ELF-1 (cell line): ENCODE data around the gene DNAAF3.
A peak's percentile ranks its signal among the peaks of the same experiment; 100 is the strongest.

Source experiments
- DNase-seq: peaks from one replicate; pipeline ENCODE4 v3.0.0-alpha.2; 2016; ENCODE audit warnings: low read depth, low spot score

The DNAAF3 gene

GRCh38 chr19:55116859-55117662 is 49.4 kb downstream of the DNAAF3 start, which contains the start of gene PPP1R12C:
Gene PPP1R12C (minus strand): TSS chr19:55117637. CDS start chr19:55117543, 94 bp downstream.
- no peak for DNase-seq

- peak; percentile 54 for DNase-seq
Measured at GRCh38 chr19:55116232-55116858, 50.1 kb downstream of the DNAAF3 start.

- DNase-seq: no peak
Measured at GRCh38 chr19:55115446-55116065, 50.9 kb downstream of the DNAAF3 start.

GRCh38 chr19:55114566-55115145 is 51.8 kb downstream of the DNAAF3 start:
- no peak for DNase-seq

GRCh38 chr19:55113570-55114039 is 52.8 kb downstream of the DNAAF3 start:
- DNase-seq: peak; percentile 91

GRCh38 chr19:55112777-55113569 is 53.4 kb downstream of the DNAAF3 start:
- no peak for DNase-seq

GRCh38 chr19:55112246-55112776 is 54.1 kb downstream of the DNAAF3 start:
- no peak for DNase-seq

GRCh38 chr19:55111238-55111831 is 55.1 kb downstream of the DNAAF3 start:
- no peak for DNase-seq

GRCh38 chr19:55109527-55110291 is 56.7 kb downstream of the DNAAF3 start:
- no peak for DNase-seq
